ENCODE results near the gene DOK5. TPM values are rescaled to one million over a fixed set of nuclear protein-coding genes. Genes with fewer than 3 reads are reported as not detected.

The DOK5 gene
- total RNA-seq, 1 donor from 2014 or later: not detected

DNA sequence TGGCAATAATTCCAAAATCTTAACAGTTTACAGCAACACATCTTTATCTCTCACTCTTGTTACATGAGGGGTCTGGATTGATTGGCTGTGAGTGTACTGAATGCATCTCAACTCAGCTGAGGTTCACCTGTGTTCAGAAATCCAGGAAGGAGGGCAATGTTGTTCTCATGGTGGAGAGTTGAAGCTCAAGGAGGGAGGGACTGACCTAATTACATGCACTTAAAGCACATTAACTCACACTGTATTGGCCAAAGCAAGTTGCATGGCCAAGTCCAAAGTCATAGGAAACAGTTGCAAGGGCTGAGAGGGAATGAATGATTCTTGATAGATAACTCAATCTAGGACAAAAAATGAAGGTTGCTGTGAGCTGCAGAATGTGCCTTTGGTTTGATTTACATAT is 102.2 kb downstream of the DOK5 start:
- CTCF ChIA-PET: no interaction called here
- POLR2A ChIA-PET: no interaction called here
- Mint-ChIP-seq H3K4me3 (no peak overlapping the region), H3K36me3 (ENCODE audit: low read depth) (no peaks in the 10 kb centered on the region), H3K9me3 (no peaks in the 10 kb centered on the region), H3K4me1 (no peaks in the 10 kb centered on the region), H3K27ac (no peak overlapping the region), H3K27me3 (no peaks in the 10 kb centered on the region)
- intact Hi-C loops (cut with micrococcal nuclease): no loop called here
- no peak for ATAC-seq (ENCODE audit: low read depth)
- no peak for DNase-seq
- TF ChIP-seq, protein P1, sequence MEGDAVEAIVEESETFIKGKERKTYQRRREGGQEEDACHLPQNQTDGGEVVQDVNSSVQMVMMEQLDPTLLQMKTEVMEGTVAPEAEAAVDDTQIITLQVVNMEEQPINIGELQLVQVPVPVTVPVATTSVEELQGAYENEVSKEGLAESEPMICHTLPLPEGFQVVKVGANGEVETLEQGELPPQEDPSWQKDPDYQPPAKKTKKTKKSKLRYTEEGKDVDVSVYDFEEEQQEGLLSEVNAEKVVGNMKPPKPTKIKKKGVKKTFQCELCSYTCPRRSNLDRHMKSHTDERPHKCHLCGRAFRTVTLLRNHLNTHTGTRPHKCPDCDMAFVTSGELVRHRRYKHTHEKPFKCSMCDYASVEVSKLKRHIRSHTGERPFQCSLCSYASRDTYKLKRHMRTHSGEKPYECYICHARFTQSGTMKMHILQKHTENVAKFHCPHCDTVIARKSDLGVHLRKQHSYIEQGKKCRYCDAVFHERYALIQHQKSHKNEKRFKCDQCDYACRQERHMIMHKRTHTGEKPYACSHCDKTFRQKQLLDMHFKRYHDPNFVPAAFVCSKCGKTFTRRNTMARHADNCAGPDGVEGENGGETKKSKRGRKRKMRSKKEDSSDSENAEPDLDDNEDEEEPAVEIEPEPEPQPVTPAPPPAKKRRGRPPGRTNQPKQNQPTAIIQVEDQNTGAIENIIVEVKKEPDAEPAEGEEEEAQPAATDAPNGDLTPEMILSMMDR (IDR thresholded peaks at IDR 0.05): no peak

DNA sequence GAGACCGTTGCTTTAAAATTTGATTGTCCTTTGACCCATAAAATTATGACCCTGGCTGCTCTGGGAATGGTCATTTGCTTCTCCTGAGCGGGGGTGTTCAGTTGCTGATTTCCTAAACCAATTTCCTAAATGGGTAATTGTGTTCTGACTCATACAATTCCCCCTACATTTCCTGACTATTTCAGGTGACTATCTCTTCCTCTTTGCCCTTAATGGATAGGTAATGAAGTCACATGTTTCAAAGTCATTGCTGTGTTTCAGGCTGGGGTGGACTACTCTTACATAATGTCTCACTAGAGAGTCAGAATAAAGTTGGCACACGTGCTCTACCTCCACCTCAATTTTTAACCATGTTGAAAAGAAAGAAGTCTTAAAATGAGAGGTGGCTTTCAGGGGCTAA is 109.8 kb downstream of the DOK5 start:
- H3K9me3 Mint-ChIP-seq: peaks cover 10% of the 10 kb centered on the region
- H3K36me3 Mint-ChIP-seq (ENCODE audit: low read depth): no peaks in the 10 kb centered on the region
- TF ChIP-seq, protein P1 (IDR thresholded peaks at IDR 0.05): no peak
- H3K4me1 Mint-ChIP-seq: no peaks in the 10 kb centered on the region
- ATAC-seq (ENCODE audit: low read depth) (no peak), DNase-seq (no peak)
- intact Hi-C loops (cut with micrococcal nuclease): no loop called here
- no peak overlapping the region for H3K4me3 Mint-ChIP-seq
- H3K27ac Mint-ChIP-seq: no peak overlapping the region
- peaks cover 2% of the 10 kb centered on the region for H3K27me3 Mint-ChIP-seq
- ChIA-PET POLR2A (no interaction called here), CTCF (no interaction called here)

DNA sequence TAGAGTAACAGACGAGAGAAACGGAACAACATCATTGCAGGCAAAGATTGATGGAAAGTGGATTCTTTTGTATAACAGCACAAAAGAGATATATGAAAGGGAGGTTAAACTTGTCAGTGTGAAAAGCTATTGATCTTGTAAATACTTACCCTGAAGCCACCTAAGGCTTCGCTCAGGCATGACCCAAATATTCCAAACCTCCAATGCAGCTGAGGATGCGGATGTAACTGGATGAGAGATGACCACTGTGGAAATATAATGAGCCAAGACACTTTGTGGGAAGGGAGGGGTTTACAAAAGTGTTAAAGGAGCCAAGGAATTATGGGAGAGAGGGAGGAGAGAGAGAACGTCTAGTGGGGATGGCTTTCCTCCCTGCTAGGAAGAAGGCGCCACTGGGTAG is 112.0 kb downstream of the DOK5 start:
- Mint-ChIP-seq H3K27me3 (peaks cover 2% of the 10 kb centered on the region), H3K4me1 (no peaks in the 10 kb centered on the region), H3K36me3 (ENCODE audit: low read depth) (no peaks in the 10 kb centered on the region), H3K9me3 (peaks cover 10% of the 10 kb centered on the region), H3K4me3 (no peak overlapping the region), H3K27ac (no peak overlapping the region)
- intact Hi-C loops (cut with micrococcal nuclease): no loop called here
- DNase-seq (no peak), ATAC-seq (ENCODE audit: low read depth) (no peak)
- TF ChIP-seq, protein P1 (IDR thresholded peaks at IDR 0.05): no peak
- ChIA-PET POLR2A (no interaction called here), CTCF (no interaction called here)

DNA sequence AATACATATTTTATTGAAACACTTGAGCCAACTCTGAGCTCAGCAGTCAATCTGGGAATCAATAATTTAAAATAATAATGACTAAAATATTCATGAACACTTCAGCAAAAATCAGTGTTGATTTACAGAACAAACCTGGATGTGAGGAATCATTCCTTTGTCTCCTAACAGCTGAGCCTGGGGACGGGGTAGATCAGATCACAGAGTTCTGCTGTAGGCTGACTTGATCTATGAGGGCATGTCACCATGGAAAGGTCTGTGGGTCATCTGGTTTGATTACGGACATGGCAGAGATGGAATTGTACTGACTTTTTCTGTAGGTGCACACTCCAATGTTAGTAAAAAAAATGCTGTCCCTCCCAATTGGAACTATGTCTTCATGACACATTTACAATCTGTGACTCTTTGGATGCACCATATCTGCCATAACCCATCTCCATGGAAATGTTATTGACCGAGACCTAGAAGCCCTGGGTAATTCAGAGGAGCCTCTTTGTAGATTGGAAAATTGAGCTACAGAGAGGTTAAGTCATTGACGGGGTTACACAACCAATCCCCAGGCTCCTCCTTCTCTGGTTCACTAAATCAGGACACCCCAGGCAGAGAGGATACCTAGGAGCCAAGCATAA is 114.1 kb downstream of the DOK5 start:
- ATAC-seq (ENCODE audit: low read depth) (no peak), DNase-seq (no peak)
- Mint-ChIP-seq H3K27ac (no peak overlapping the region), H3K4me1 (no peaks in the 10 kb centered on the region), H3K9me3 (no peaks in the 10 kb centered on the region), H3K27me3 (peaks cover 2% of the 10 kb centered on the region), H3K4me3 (no peak overlapping the region), H3K36me3 (ENCODE audit: low read depth) (no peaks in the 10 kb centered on the region)
- TF ChIP-seq, protein P1 (IDR thresholded peaks at IDR 0.05): no peak
- ChIA-PET CTCF (no interaction called here), POLR2A (no interaction called here)
- intact Hi-C loops (cut with micrococcal nuclease): no loop called here

DNA sequence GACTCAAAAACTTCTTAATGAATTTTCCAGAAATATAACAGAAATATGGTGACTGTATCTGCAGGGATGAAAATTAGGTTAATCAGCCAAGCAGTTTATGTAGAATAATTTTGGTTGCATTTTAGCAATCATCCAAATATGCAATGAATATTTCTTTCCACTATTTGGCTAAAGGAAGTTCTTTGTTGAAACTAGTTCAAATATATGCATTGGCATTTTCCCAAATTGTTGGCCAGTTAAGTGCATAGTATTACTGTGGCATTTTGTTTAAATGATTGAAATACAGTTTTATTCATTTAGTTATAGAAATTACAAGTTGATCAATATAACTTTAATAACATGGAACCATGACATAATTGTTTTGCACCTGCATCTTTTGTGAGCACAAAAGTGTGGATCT is 115.5 kb downstream of the DOK5 start:
- ChIA-PET POLR2A (no interaction called here), CTCF (no interaction called here)
- intact Hi-C loops (cut with micrococcal nuclease): no loop called here
- DNase-seq: no peak
- no peak overlapping the region for H3K27ac Mint-ChIP-seq
- H3K27me3 Mint-ChIP-seq: peaks cover 4% of the 10 kb centered on the region
- no peak overlapping the region for H3K4me3 Mint-ChIP-seq
- H3K9me3 Mint-ChIP-seq: no peaks in the 10 kb centered on the region
- ATAC-seq (ENCODE audit: low read depth): no peak
- H3K4me1 Mint-ChIP-seq: no peaks in the 10 kb centered on the region
- TF ChIP-seq, protein P1 (IDR thresholded peaks at IDR 0.05): no peak
- H3K36me3 Mint-ChIP-seq (ENCODE audit: low read depth): no peaks in the 10 kb centered on the region

Data from activated B cell treated with CpG ODN at 0.5 μM for 24 hours (primary cell).